ENCODE measurements around the gene PTPRN2.
"Not testable (repeated sequence)": the region's sequence is repeated elsewhere in the genome, so short reads cannot be mapped to it uniquely, and the experiment has no call there.

The PTPRN2 gene

GRCh38 chr7:157791666-157792065 is 796.0 kb downstream of the PTPRN2 start:
- DNase-seq (ENCODE audit: low read depth): no peak

- DNase-seq (ENCODE audit: low read depth): no peak
These were observed 796.4 kb downstream of the PTPRN2 start for GRCh38 chr7:157791261-157791660.

DNA sequence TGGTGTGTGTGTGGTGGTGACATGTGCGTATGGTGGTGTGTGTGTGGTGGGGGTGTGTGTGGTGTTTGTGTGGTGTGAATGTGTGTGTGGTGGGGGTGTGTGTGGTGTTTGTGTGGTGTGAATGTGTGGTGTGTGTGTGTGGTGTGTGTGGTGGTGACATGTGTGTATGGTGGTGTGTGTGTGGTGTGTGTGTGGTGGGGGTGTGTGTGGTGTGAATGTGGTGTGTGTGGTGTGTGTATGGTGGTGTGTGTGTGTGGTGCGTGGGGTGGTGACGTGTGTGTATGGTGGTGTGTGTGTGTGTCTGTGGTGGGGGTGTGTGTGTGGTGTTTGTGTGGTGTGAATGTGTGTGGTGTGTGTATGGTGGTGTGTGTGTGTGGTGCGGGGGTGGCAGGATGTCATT is 797.7 kb downstream of the PTPRN2 start:
- no peak for DNase-seq (ENCODE audit: low read depth)

DNA sequence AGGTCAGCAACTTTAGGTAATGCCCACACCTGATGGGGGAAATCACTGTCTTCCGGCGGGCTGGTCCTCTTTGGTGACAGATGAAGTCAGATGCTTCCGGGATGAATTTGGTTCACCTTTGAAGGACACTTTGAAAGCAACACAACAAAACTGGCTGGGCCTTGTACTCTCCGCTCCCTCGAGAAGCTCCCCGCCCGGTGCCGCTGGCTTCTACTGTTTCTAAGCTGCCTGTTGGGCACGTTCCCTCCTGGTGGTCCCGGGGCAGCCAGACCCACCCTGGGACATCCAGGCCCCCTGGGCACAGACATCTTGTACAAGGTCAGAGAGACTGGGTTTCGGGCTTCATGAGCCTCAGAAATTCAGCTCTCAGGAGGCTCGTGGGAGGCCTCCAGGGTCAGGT is 798.5 kb downstream of the PTPRN2 start:
- no peak for DNase-seq (ENCODE audit: low read depth)

- DNase-seq (ENCODE audit: low read depth): no peak
These were observed 799.0 kb downstream of the PTPRN2 start for GRCh38 chr7:157788573-157788972.

DNA sequence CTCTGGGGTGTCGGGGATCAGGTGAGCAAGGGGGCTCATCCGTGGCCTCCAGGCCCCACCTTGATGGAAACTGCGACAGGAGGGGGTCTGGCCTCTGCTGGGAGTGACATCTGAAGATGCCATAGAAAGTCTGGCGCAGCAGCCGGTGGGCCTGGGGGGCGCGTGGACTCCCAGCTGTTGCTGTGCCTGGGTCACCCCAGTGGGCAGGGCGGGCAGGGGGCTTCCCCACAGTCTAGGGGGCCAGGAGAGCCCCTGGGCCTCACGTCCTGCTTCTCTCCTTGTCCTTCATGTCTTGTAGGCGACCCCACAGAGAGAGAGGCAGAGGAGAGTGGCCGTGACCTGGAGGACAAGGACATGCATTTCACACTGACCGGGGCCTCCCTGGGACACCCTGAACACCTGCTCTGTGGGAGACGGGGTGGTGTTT is 800.3 kb downstream of the PTPRN2 start:
- DNase-seq (ENCODE audit: low read depth): no peak

DNA sequence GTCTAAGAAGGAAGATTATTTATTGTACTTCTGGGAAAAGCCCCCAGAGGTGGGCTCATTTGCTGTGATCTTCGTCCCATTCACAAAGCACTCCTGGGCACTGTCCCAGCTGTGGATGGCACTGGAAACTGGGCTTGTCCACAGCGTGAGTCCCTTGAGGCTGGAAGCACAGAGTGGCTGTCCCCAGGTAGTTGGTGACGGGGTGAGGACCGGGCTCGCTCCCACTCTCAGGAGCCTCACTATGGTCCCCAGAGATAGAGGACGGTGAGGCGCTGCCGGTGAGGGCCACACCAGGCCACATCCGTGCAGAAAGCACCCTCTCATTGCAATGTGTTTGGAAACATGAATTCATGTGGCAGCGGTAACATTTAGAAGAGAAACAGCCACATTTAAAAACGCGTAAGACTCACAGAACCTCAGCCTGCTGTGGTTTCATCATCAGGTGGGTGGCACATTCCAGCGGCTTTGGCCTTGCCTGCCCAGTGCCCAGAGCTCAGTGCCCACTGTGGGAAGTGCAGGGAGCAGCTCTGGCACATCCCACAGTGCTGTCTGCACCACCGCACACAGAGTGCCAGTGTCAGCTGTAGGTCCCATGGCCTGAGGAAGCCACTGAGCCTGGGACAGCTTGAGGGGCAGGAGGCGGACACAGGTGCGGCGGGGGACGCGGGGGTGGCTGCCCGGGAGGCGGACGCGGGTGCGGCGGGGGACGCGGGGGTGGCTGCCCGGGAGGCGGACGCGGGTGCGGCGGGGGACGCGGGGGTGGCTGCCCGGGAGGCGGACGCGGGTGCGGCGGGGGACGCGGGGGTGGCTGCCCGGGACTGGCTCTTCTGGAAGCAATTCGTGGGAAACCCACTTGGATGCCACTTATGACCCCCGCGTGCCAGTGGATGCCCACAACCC is 801.0 kb downstream of the PTPRN2 start:
- DNase-seq (ENCODE audit: low read depth): no peak

- DNase-seq (ENCODE audit: low read depth): no peak
These were observed 802.0 kb downstream of the PTPRN2 start for GRCh38 chr7:157785486-157786186.

DNA sequence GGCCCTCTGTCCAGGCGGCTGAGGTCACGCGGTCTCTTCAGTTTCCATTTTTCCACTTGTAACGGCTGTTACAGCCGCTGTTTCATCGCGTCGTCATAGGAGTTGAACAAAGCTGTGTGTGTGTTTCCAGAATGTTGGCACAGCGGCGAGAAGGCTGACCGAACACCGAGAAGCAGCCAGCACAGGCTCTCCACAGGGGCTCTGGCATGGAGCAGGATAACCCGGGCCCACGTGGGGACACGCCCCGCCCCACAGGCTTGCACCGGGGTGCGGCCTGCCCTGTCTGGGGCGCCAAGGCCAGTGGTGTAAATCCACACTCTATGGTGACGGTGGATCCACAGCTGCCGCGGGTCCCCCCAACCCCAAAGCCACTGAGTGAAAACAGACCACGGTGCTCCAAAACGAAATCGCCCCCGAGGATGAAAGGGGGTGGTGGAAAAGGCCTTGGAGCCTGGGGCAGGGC is 802.6 kb downstream of the PTPRN2 start:
- DNase-seq (ENCODE audit: low read depth): no peak

GRCh38 chr7:157784041-157784835 is 803.4 kb downstream of the PTPRN2 start:
- no peak for DNase-seq (ENCODE audit: low read depth)

DNA sequence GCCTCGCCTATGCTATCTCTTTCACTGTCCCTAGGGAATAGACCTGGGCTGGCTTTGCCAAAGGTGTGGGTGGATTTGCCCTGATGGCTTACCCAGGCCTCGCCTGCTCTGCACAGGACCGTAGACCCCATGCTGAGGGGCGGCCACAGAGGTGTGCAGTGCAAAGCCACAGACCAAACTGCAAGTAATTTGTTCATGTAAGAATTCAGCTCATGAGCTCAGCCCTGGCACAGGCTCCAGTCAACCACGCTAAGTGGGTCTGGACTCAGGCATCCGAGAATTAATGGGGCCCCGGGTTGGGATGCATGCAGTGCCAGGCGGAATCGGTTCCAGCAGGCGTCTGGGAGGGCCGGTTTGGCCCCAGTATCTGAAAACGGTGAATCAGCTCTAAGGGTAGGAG is 805.6 kb downstream of the PTPRN2 start:
- no peak for DNase-seq (ENCODE audit: low read depth)

- DNase-seq (ENCODE audit: low read depth): no peak
These were observed 806.9 kb downstream of the PTPRN2 start for GRCh38 chr7:157780721-157781120.

- DNase-seq (ENCODE audit: low read depth): no peak
These were observed 807.3 kb downstream of the PTPRN2 start for GRCh38 chr7:157780312-157780711.

DNA sequence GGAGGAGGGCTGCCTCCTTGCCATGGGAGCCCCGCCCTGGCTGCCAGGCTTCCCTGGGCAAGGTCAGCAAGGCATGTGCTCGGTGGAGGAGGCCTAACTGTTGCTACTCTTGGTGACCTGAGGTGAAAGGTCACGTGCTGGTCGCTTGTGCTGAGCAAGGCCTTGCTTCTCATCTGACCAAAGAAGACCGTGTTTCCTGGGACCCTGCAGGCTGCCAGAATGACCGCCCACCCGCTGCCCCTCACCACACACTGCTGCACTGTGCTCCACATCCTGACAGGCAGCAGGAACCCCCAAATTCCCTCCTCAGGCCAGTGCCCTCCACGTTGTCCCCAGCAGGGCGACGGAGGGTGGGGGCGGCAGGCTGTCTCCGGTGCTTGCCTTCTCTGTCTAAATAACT is 808.4 kb downstream of the PTPRN2 start:
- DNase-seq (ENCODE audit: low read depth): no peak

- DNase-seq (ENCODE audit: low read depth): not testable (repeated sequence)
These were observed 810.3 kb downstream of the PTPRN2 start for GRCh38 chr7:157777194-157777762.

DNA sequence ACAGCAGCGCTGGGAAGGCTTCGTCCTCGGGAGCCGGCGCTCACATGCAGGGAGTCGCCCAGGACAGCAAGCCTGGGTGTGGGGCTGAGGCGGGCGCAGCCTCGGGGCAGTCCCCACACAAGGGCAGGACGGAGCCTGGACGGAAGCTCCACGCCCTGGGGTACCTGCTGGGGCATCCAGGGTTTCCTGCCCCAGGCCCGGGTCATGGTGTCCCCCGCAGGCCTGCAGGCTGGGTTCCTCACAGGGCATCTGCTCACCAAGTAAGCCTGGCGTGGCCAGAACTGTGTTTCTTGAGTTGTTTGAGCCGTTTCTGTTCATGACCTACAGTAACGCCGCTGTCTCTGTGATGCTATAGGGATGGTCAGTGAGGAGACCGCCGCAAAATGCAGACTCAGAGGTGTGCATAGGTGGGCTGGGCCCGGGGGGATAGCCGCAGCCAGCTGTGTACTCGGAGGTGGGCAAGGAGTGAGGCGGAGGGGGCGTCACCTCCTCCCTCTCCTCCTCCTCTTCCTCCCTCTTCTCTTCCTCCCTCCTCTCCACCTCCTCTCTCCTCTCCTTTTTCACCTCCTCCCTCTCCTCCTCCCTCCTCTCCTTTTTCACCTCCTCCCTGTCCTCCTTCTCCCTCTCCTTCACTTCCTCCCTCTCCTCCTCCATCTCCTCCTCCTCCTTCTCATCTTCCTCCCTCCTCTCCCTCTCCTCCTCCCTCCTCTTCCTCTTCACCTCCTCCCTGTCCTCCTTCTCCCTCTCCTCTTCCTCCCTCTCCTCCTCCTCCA is 811.9 kb downstream of the PTPRN2 start:
- no peak for DNase-seq (ENCODE audit: low read depth)

- DNase-seq (ENCODE audit: low read depth): no peak
These were observed 812.5 kb downstream of the PTPRN2 start for GRCh38 chr7:157775021-157775559.

DNA sequence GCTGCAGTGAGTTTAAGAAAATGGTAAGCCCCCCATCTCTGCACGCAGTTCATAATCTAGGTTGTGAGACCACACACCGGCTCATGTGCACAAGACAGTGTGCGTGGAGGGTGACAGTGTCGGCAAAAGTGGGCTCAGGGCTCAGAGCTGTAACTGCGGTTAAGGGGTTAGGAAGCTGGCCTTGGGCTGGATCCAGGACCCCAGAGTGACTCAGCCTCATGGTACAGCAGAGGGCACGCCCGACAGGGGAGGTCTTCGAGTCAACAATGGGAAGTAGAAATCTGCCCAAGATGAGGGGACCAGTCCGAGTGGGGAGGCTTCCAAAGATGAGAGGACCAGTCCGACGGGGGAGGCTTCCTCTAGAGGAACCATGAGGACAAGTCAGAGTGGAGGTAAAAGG is 813.1 kb downstream of the PTPRN2 start:
- no peak for DNase-seq (ENCODE audit: low read depth)

- DNase-seq (ENCODE audit: low read depth): no peak
These were observed 814.3 kb downstream of the PTPRN2 start for GRCh38 chr7:157773361-157773760.

DNA sequence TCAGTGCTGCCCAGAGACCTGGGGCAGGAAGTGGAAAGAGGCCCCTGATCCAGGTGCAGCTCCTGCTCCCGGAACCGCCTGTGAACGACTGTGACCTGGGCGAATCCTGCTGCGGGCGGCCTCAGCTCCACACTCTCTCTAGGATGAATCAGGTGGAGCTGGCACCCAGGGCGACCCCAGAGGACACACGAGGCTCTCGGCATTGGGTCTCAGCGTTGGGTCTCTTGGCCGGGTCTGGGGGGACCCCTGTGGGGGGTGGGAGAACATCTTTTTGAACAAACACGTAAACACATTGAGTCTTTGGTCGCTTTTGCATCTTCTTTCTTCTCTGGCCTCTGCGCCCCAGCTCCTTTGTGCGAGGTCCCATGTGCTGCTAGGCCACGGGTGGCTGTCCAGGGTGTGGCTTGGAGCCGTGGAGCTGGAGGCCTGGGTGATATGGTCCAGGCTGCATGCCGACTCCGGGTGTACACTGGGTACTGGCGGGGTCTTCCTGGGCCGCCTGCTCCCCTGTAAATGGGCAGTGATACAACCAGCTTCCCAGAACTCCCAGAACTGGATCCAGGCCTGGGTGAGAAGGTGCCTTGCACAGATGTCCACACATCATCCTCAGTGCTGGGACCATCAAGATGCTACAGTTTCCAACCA is 815.0 kb downstream of the PTPRN2 start:
- DNase-seq (ENCODE audit: low read depth): no peak
